ENCODE data around the gene PLD6.

- TF ChIP-seq SUZ12 (IDR thresholded peaks at IDR 0.05) (no peak), FOXK2 (IDR thresholded peaks at IDR 0.05) (no peak), ZNF384 (IDR thresholded peaks at IDR 0.05) (no peak), NFRKB (IDR thresholded peaks at IDR 0.05) (no peak)
Measured at GRCh38 chr17:17172001-17172939, 33.9 kb downstream of the PLD6 start.

Data from HEK293T (cell line).